T-helper 2 cell treated with Interferon-gamma antibody and Interleukin-4, amounts not matched to agents 100 ng/mL and 5 ng/mL, for 36 hours (primary cell): ENCODE data around the gene SSBP2. TPM values are rescaled to one million over a fixed set of nuclear protein-coding genes. Genes with fewer than 3 reads are reported as not detected.

Experiments used
- intact Hi-C: fragments of 100-400 bp; cut with micrococcal nuclease; formaldehyde crosslinking; loops from one replicate; pipeline ENCODE4 v1.15.1; 2023
- total RNA-seq: library from RNA; stranded (reverse); gene quantifications from 2 replicates; pipeline ENCODE4 v1.2.3, GENCODE V29; 2022

The SSBP2 gene
- total RNA-seq, 1 donor from 2014 or later: 44.3 TPM

- intact Hi-C loops: no loop called here
These were observed 17.0 kb upstream of the SSBP2 start for GRCh38 chr5:81767938-81768337.

DNA sequence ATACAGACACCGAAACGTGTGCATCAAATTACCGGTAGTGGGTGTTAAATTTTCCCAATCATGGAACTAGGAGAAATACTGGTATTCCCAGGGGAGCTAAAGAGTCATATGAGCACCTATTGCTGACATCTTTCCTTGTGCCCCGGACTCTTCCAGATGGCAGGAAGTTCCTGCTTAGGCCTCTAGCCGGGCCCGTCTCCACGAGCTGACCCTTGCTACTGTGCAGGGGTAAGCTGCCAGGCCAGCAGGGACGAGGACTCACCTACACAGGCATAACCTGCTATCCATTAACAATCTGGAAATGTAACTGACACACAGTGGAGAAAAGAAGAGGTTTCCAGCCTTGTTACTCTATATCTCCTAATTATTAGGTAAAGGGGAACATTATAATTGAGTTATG is 16.2 kb upstream of the SSBP2 start:
- intact Hi-C loops: no loop called here

- intact Hi-C loops: no loop called here
These were observed 15.7 kb upstream of the SSBP2 start for GRCh38 chr5:81766611-81767010.

GRCh38 chr5:81763294-81763928 is 12.5 kb upstream of the SSBP2 start:
- intact Hi-C loops: loop anchor here (1.0 kb wide), 1 partner anchor 9 kb away; no protein-coding TSS in a partner anchor

- intact Hi-C loops: loop anchor here (1.0 kb wide), 1 partner anchor 9 kb away; no protein-coding TSS in a partner anchor
These were observed 12.0 kb upstream of the SSBP2 start for GRCh38 chr5:81762853-81763252.

DNA sequence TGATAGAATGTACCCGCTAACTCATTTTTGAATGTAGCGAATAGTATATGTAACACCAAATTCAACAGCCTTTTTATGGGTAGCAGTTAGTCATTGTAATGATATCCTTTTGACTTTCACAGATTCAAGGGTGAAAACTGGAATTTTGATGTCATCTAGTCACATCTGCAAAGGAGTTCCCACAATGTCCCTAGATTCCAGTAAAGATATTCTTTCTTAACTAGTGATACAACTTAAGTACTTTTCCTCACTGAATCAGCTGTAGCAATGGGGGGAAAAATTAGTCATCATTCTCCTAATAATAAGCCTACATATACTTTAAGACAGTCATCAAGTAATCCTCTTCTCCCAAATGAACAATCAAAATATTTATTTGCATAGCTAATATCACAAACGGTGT is 11.5 kb upstream of the SSBP2 start:
- intact Hi-C loops: no loop called here

- intact Hi-C loops: no loop called here
These were observed 11.1 kb upstream of the SSBP2 start for GRCh38 chr5:81761970-81762369.

GRCh38 chr5:81761270-81761669 is 10.4 kb upstream of the SSBP2 start:
- intact Hi-C loops: no loop called here

DNA sequence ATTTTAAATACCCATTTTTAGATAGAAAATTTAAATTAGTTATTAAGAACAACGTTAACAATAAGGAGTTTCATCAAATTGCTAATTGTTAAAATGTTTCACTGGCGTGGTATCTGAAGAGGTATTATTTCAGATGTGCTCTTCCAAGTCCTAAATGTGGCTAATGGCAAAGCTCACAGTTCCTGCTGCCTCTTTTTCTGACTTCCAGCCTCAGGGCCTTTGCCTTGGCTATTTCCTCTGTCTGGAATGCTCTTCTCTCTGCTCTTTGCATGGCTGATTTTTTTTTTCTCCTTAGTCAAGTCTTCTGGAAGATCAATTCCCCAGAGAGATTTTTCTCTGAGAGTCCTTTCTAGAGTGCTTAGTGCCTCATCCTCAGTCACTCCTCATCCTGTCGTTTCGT is 9.6 kb upstream of the SSBP2 start:
- intact Hi-C loops: no loop called here

- intact Hi-C loops: no loop called here
These were observed 8.7 kb upstream of the SSBP2 start for GRCh38 chr5:81759632-81760005.

- intact Hi-C loops: no loop called here
These were observed 6.5 kb upstream of the SSBP2 start for GRCh38 chr5:81757404-81757803.

GRCh38 chr5:81756016-81756415 is 5.1 kb upstream of the SSBP2 start:
- intact Hi-C loops: no loop called here

DNA sequence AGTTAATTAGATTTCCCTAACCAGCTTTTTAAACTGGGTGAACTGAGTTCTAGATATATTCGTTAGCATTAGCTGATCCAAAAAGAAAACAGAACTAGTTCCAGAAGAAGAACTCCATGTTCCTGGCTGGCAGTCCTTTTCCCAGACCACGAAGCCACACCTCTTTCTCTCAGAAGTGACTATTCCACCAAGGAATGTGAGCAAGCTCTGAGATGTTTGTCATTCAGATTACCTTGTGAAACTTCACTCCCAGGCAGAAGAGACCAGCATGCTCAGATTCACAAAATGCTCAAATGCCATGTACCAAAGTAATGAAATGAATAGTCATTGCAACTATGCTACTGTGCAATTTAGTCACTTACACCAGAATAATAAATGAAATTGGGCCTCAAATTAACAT is 4.4 kb upstream of the SSBP2 start:
- intact Hi-C loops: no loop called here

GRCh38 chr5:81754621-81755020 is 3.7 kb upstream of the SSBP2 start:
- intact Hi-C loops: no loop called here

DNA sequence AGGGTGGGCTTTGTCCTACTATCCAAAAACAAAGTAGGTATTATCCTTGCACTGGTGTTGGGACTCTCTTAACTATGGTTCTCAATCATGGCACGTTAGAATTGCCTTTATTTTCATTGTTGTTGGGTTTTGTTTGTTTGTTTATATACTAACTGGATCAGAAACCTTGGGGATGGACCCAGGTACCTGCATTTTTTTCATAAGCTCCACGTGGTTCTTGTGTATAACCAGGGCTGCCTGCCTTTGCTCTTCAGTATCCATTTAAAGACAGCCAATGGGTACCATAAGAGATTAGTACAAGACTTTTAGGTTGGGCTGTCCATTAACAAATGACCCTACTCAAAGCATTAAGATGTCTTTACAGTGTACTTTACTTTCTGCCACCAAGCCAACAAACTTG is 2.5 kb upstream of the SSBP2 start:
- intact Hi-C loops: no loop called here

- intact Hi-C loops: no loop called here
These were observed 1.7 kb upstream of the SSBP2 start for GRCh38 chr5:81752644-81752963.

DNA sequence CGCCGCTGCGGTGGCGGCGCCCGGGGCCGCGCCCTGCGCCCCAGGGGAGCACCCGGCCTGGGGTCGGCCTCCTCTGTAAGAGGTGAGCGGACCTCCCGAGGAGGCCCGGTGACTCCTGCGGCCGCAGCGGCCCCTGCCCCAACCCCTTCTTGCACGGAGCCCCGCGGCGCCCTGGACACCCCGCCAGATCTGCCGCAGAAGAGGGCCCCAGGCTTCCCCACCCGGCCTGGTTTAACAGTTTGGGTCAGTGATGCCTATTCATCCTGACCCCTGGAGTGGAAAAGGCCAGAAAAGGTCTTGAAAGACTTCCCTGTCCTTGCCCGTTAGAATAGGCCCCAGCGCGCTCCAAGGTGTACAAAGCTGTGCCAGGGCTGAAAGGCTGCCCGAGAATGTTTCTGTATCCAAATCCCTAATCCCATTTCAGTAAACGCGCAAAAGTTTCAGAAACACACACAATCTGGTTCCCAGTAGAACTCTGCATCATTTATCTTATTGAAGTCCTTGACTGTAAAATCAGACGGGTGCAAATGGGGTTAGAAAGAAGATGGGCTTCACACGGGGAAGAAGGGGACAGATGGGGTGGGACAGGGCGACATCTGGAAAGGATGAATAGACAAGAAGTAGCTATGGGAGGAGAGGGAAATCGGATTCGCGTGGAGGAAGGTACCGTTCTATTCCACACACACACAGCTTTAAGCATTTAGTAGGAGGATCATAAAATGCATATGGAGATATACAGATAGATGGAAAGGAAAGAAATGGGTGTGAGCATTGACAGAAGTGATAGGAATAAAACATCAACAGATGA is 1.1 kb upstream of the SSBP2 start:
- intact Hi-C loops: loop anchor here (1.0 to 2.0 kb wide), 9 partner anchors 27 to 526 kb away; partner anchors contain the start of genes ATG10, RPS23 and ZCCHC9

DNA sequence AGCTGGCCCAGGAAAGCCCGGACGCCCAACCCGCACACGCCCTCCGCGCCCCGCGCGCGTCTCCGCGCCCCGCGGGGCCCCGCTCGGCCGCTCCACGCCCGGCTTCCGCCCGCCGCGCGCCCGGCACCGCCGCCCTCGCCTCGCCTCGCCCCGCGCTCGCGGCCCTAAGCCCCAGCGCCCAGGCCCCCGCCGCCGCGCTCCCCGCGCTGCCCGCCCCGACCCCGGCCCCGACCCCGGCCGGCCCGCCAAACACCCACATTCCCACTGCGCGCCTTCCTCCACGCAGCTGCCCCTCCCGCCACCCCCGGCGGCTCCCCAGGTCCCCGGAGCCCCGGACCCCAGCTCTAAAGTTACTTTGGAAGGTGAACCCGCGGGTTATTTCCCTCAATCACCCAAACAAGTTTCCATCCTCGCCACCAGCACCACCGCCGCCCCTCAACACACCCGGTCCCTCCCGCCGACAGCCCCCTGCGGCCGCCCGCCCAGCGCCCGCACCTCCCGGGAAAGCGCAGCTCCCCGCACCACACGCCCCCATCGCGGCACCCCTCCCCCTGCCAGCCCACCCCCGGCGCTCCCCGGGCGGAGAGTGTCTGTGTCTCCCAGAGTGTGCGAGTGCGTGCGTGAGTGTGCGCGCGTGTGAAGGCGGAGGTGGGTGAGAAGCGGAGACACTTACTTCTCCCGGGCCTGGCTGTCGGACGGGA is 439 bp downstream of the SSBP2 start:
- intact Hi-C loops: loop anchor here (1.0 to 2.0 kb wide), 9 partner anchors 29 to 528 kb away; partner anchors contain the start of genes ATG10, RPS23 and ZCCHC9

GRCh38 chr5:81749561-81750307 is 1.2 kb downstream of the SSBP2 start:
- intact Hi-C loops: loop anchor here (1.0 to 2.0 kb wide), 3 partner anchors 119 to 329 kb away; no protein-coding TSS in a partner anchor

DNA sequence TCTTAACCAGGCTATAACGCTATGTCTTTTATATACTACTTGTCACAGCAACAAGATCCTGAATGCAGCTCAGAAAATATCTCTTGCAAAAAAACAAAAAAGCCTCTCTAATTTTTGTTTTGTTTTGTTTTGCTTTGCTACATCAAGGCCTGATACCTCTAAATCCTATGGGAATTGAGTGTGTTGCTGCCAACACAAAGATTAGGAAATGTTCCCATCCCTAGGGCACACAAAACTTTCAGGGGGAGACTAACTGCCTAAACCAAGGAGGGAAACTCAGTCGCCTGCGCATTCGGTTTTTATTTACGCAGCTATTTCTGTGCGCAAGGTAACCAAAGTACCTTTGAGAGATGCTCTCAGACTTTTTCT is 1.7 kb downstream of the SSBP2 start:
- intact Hi-C loops: loop anchor here (1.0 to 2.0 kb wide), 2 partner anchors 235 to 328 kb away; no protein-coding TSS in a partner anchor

- intact Hi-C loops: loop anchor here (2.0 kb wide), 1 partner anchor 328 kb away; no protein-coding TSS in a partner anchor
These were observed 2.3 kb downstream of the SSBP2 start for GRCh38 chr5:81748556-81748955.
